DMS153 treated with DMSO at 0.1 percent for 48 hours (cell line): ENCODE data around the gene RAB40B.

Source experiments
- DNase-seq: peaks from one replicate; lab custom pipeline; 2025; ENCODE audit not compliant: unreplicated experiment; lab: John Stamatoyannopoulos, UW

The RAB40B gene

DNA sequence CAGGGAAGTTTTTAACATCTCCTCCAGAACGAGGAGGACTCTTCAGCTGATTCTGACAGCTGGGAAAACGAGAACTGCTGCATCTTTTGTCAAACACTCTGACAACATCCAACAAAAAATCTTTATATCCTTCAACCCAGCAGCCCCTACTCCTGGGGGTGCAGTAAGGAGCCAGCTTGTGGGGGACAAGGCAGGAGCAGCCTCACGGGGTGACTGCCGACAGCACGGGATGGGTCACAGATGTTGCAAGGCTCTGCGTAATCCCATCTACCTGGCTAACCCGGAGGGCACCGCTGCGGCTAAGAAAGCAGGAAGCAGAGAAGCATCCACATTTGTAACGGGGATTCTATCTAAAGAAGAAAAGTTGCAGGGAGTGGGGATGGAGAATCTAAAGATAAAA is 78.9 kb downstream of the RAB40B start:
- no peak for DNase-seq

DNA sequence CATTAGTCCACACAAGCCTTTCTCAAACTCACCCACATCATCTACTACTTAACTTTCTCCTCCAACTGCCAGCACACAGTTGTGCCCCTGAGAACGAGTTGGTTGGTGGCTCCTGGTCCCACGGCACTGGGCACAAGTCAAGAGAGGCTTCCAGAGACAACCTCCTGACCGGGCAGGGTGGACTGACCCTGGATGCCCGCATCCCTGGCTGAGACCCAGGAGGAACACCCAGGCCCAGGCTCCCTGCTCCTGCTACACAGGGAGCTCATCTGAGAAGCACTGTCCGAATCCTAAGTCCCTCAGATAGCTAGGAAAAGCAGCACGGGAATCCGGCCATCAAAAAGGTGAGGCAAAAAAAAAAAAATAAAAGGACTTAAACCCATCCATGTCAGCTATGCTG is 79.3 kb downstream of the RAB40B start:
- no peak for DNase-seq

GRCh38 chr17:82616021-82616711 is 82.3 kb downstream of the RAB40B start:
- no peak for DNase-seq

DNA sequence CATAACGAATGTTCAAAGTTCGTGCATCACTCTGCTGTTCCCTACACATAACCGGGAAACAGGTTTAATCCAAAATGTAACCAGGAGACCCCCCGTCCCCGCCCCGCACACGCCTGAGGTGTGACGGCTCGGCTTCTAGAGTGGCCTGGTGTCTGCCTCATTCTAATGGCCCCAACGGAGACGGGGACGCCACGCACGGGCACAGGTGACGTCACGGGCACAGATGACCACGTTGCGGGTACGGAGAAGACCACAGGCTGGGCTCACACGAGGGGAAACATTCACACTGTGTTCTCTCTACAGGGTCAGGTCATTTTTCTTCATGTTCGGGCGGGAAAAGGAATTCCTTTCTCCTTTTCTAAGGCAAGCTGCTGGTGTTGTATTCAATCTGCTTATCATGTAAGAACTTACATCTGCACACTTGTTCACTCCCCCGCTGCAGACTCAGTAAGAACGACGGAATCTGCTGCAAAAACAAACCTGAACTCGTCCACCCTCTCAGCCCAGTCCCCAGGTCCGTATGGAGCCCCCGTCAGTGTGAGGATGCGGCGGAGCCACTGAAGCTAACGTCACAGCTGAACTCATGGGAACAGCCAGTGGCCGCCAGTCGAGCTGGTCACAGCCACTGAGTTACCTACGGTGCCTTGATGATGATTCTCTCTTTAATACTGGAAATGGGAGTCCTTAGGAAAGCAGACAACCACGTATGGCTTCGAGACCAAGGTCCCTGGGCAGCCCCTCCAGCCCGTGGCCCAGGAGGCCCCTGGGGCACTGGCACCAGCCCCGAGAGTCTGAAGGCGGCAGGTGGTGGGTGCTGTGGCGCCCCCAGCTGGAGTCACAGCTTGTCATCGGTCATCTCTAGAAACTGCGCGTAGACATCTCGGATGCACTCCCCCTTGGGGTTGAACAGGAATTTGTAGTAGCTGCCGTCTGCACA is 83.1 kb downstream of the RAB40B start:
- no peak for DNase-seq

GRCh38 chr17:82614095-82614631 is 84.3 kb downstream of the RAB40B start:
- no peak for DNase-seq

- no peak for DNase-seq
Measured at GRCh38 chr17:82613283-82614094, 85.0 kb downstream of the RAB40B start.

DNA sequence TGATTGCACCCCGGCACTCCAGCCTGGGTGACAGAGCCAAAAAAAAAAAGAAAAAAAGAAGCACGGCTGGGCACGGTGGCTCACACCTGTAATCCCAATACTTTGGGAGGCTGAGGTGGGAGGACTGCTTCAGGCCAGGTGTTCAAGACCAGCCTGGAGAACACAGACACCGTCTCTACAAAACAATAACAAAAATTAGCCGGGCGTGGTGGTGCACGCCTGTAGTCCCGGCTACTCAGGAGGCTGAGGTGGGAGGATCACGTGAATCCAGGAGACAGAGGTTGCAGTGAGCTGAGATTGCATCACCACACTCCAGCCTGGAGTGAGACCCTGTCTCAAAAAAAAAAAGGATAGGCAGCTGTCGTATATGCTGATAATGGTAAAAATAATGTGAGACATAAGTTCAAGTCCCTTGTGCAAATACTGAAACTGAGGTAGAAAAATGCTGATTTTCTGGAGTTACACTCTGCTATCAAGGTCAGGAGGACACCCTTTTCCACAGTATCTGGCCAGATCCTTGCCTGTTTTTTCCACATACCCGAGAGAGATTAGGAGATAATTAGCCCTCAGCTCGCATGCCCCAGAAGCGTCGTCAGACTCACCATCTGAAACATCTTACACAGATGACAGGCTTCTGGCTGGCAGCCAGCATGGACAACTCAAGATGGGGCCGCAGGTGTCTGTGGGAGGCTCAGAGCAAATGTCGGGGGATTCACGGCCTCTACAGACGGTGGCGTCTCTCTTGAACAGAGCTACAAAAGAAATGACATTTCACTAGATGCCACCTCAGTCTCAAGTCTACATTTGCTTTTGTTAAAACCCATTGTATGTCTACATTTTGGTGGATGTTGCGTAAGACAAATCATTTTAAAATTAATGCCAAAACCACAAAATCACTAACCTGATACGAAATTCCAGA is 87.1 kb downstream of the RAB40B start:
- DNase-seq, result no peak

GRCh38 chr17:82609655-82610054 is 88.8 kb downstream of the RAB40B start:
- DNase-seq, result no peak

GRCh38 chr17:82608816-82609215 is 89.7 kb downstream of the RAB40B start:
- DNase-seq, result no peak

GRCh38 chr17:82605939-82606600 is 92.4 kb downstream of the RAB40B start:
- DNase-seq, result no peak
